Neural progenitor cell (in vitro differentiated cells): ENCODE data around the gene RPP25.

ENCODE experiments used
- CTCF ChIP-seq: fragments of 200-600 bp; sonication (generic); IDR thresholded peaks from 2 replicates; pipeline ENCODE4 v1.5.1; 2017; ENCODE audit warnings: antibody characterized with exemption, mild to moderate bottlenecking
- EZH2 ChIP-seq: fragments of 200-600 bp; sonication (generic); IDR thresholded peaks from 2 replicates; pipeline ENCODE4 v1.6.1; 2017; ENCODE audit warnings: antibody characterized with exemption, mild to moderate bottlenecking, moderate library complexity
- EZH2phosphoT487 ChIP-seq: fragments of 200-600 bp; sonication (generic); IDR thresholded peaks from 2 replicates; pipeline ENCODE4 v1.6.1; 2017; ENCODE audit warnings: antibody characterized with exemption

GRCh38 chr15:74962219-74962618 lies 5.6 kb upstream of the RPP25 start:
- TF ChIP-seq CTCF, result no peak
- no peak for TF ChIP-seq EZH2phosphoT487
- TF ChIP-seq EZH2, result no peak
